Measurements from ENCODE around the gene CHRNE.

CHRNE gene

GRCh38 chr17:4896332-4897197 is 6.3 kb downstream of the CHRNE start:
- H3K4me3 ChIP-seq (ENCODE audit: control insufficient read depth in 1 of 7, extremely low read depth in 1 of 7, insufficient read depth in 4 of 7, low read depth in 2 of 7, low read length in 6 of 7): no peak overlapping the region
- no peaks in the 10 kb centered on the region for H3K9me3 ChIP-seq (ENCODE audit: control extremely low read depth in 1 of 5, control insufficient read depth in 4 of 5, insufficient read depth in 2 of 5, low read depth in 1 of 5, low read length in 4 of 5)
- H3K27ac ChIP-seq (ENCODE audit: insufficient read depth in 1 of 2, low read depth in 1 of 2, low read length in 2 of 2, poor library complexity in 1 of 2, severe bottlenecking in 2 of 2): no peak overlapping the region
- H3K4me1 ChIP-seq (ENCODE audit: control extremely low read depth in 1 of 4, control insufficient read depth in 4 of 4, insufficient read depth in 4 of 4, low read length in 3 of 4): peaks cover 0 to 34% (median 26%) of the 10 kb centered on the region in 4 experiments
- ChIA-PET POLR2A (no interaction called here), CTCF (interaction anchor here (0.6 to 2.0 kb wide), 4 partner anchors 14 to 187 kb away, joined by 3 to 6 read pairs (median 4); partner anchors contain the start of gene ARRB2)
- WGBS (ENCODE audit: insufficient coverage): 99% methylated on average over 18 of the region's 27 CpGs
- DNase-seq: no peak
- peaks cover 12 to 49% (median 34%) of the 10 kb centered on the region in 4 experiments for H3K36me3 ChIP-seq (ENCODE audit: control insufficient read depth in 4 of 4, insufficient read depth in 4 of 4, low read length in 3 of 4)
- peaks cover 0 to 42% (median 18%) of the 10 kb centered on the region in 5 experiments for H3K27me3 ChIP-seq (replicated peaks in 2 of 5; ENCODE audit: control insufficient read depth in 4 of 5, insufficient read depth in 5 of 5, low read length in 4 of 5)

GRCh38 chr17:4895657-4896331 is 7.1 kb downstream of the CHRNE start:
- POLR2A ChIA-PET: no interaction called here
- no peak for DNase-seq
- CTCF ChIA-PET: interaction anchor here (0.6 to 2.0 kb wide), 4 partner anchors 10 to 186 kb away, joined by 3 to 6 read pairs (median 4); partner anchors contain the start of gene ARRB2
- 92% methylated on average over 23 of the region's 27 CpGs for WGBS (ENCODE audit: insufficient coverage)
- Histone ChIP-seq H3K27ac (ENCODE audit: insufficient read depth in 1 of 2, low read depth in 1 of 2, low read length in 2 of 2, poor library complexity in 1 of 2, severe bottlenecking in 2 of 2) (no peak overlapping the region), H3K4me1 (ENCODE audit: control extremely low read depth in 1 of 4, control insufficient read depth in 4 of 4, insufficient read depth in 4 of 4, low read length in 3 of 4) (peaks cover 0 to 27% (median 22%) of the 10 kb centered on the region in 4 experiments), H3K9me3 (ENCODE audit: control extremely low read depth in 1 of 5, control insufficient read depth in 4 of 5, insufficient read depth in 2 of 5, low read depth in 1 of 5, low read length in 4 of 5) (no peaks in the 10 kb centered on the region), H3K36me3 (ENCODE audit: control insufficient read depth in 4 of 4, insufficient read depth in 4 of 4, low read length in 3 of 4) (peaks cover 12 to 57% (median 38%) of the 10 kb centered on the region in 4 experiments), H3K4me3 (ENCODE audit: control insufficient read depth in 1 of 7, extremely low read depth in 1 of 7, insufficient read depth in 4 of 7, low read depth in 2 of 7, low read length in 6 of 7) (no peak overlapping the region), H3K27me3 (replicated peaks in 2 of 5; ENCODE audit: control insufficient read depth in 4 of 5, insufficient read depth in 5 of 5, low read length in 4 of 5) (peaks cover 0 to 35% (median 17%) of the 10 kb centered on the region in 5 experiments)

- DNase-seq: no peak
- ChIA-PET POLR2A (no interaction called here), CTCF (interaction anchor here (0.8 to 2.0 kb wide), 2 partner anchors 9 to 185 kb away, joined by 3 to 6 read pairs; partner anchors contain the start of gene ARRB2)
- no peaks in the 10 kb centered on the region for H3K9me3 ChIP-seq (ENCODE audit: control extremely low read depth in 1 of 5, control insufficient read depth in 4 of 5, insufficient read depth in 2 of 5, low read depth in 1 of 5, low read length in 4 of 5)
- peaks cover 0 to 20% (median 16%) of the 10 kb centered on the region in 4 experiments for H3K4me1 ChIP-seq (ENCODE audit: control extremely low read depth in 1 of 4, control insufficient read depth in 4 of 4, insufficient read depth in 4 of 4, low read length in 3 of 4)
- H3K27me3 ChIP-seq (replicated peaks in 2 of 5; ENCODE audit: control insufficient read depth in 4 of 5, insufficient read depth in 5 of 5, low read length in 4 of 5): peaks cover 0 to 29% (median 11%) of the 10 kb centered on the region in 5 experiments
- no peak overlapping the region for H3K4me3 ChIP-seq (ENCODE audit: control insufficient read depth in 1 of 7, extremely low read depth in 1 of 7, insufficient read depth in 4 of 7, low read depth in 2 of 7, low read length in 6 of 7)
- WGBS (ENCODE audit: insufficient coverage): 99% methylated on average over 11 of the region's 13 CpGs
- H3K36me3 ChIP-seq (ENCODE audit: control insufficient read depth in 4 of 4, insufficient read depth in 4 of 4, low read length in 3 of 4): peaks cover 16 to 64% (median 44%) of the 10 kb centered on the region in 4 experiments
- no peak overlapping the region for H3K27ac ChIP-seq (ENCODE audit: insufficient read depth in 1 of 2, low read depth in 1 of 2, low read length in 2 of 2, poor library complexity in 1 of 2, severe bottlenecking in 2 of 2)
Measured at GRCh38 chr17:4895121-4895520, 7.8 kb downstream of the CHRNE start.

DNA sequence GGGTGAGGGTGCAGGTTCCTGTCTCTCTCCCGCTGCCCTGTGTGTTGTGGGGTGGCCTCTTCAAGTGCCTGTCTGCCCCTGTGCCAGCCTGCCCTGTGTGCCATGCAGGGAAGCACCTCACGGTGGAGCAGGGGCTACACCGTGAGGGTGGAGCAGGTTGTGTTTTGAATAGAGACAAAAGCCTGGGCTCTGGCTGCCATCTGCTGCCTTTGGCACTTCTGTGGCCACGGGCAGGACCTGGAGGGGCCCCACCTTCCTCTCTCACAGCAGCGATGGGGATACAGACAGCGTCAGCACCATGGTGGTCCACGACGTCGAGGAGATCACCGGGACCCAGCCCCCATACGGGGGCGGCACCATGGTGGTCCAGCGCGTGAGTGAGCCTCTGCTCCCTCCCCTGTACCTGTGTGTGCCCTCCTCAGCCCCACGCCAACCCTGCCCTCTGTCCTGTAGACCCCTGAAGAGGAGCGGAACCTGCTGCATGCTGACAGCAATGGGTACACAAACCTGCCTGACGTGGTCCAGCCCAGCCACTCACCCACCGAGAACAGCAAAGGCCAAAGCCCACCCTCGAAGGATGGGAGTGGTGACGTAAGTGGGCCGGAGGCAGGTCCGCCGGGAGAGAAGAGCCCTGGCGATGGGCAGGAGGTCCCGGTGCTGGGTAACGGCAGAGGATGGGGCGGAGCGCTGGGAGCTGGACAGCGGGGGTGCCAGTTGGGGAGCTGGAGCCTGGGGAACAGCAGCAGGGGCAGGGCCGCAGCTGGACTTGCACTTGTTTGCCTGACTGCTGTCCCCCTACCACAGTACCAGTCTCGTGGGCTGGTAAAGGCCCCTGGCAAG is 9.0 kb downstream of the CHRNE start:
- H3K27ac ChIP-seq (ENCODE audit: insufficient read depth in 1 of 2, low read depth in 1 of 2, low read length in 2 of 2, poor library complexity in 1 of 2, severe bottlenecking in 2 of 2): no peak overlapping the region
- H3K4me3 ChIP-seq (ENCODE audit: control insufficient read depth in 1 of 7, extremely low read depth in 1 of 7, insufficient read depth in 4 of 7, low read depth in 2 of 7, low read length in 6 of 7): no peak overlapping the region
- peaks cover 0 to 17% (median 5%) of the 10 kb centered on the region in 5 experiments for H3K27me3 ChIP-seq (replicated peaks in 2 of 5; ENCODE audit: control insufficient read depth in 4 of 5, insufficient read depth in 5 of 5, low read length in 4 of 5)
- CTCF ChIA-PET: interaction anchor here (0.7 kb wide), 1 partner anchor 184 kb away, joined by 3 read pairs; the partner anchor contains the start of gene ARRB2
- no peak for DNase-seq
- H3K36me3 ChIP-seq (ENCODE audit: control insufficient read depth in 4 of 4, insufficient read depth in 4 of 4, low read length in 3 of 4): peaks cover 16 to 65% (median 45%) of the 10 kb centered on the region in 4 experiments
- peaks cover 0 to 8% (median 5%) of the 10 kb centered on the region in 4 experiments for H3K4me1 ChIP-seq (ENCODE audit: control extremely low read depth in 1 of 4, control insufficient read depth in 4 of 4, insufficient read depth in 4 of 4, low read length in 3 of 4)
- POLR2A ChIA-PET: no interaction called here
- WGBS (ENCODE audit: insufficient coverage): 95% methylated on average over 27 of the region's 31 CpGs
- H3K9me3 ChIP-seq (ENCODE audit: control extremely low read depth in 1 of 5, control insufficient read depth in 4 of 5, insufficient read depth in 2 of 5, low read depth in 1 of 5, low read length in 4 of 5): no peaks in the 10 kb centered on the region

- peaks cover 16 to 65% (median 48%) of the 10 kb centered on the region in 4 experiments for H3K36me3 ChIP-seq (ENCODE audit: control insufficient read depth in 4 of 4, insufficient read depth in 4 of 4, low read length in 3 of 4)
- ChIA-PET POLR2A (no interaction called here), CTCF (interaction anchor here (0.7 kb wide), 1 partner anchor 185 kb away, joined by 3 read pairs; no protein-coding TSS in a partner anchor)
- no peak for DNase-seq
- peaks cover 0 to 1% (median under 1%) of the 10 kb centered on the region in 4 experiments for H3K4me1 ChIP-seq (ENCODE audit: control extremely low read depth in 1 of 4, control insufficient read depth in 4 of 4, insufficient read depth in 4 of 4, low read length in 3 of 4)
- no peaks in the 10 kb centered on the region for H3K9me3 ChIP-seq (ENCODE audit: control extremely low read depth in 1 of 5, control insufficient read depth in 4 of 5, insufficient read depth in 2 of 5, low read depth in 1 of 5, low read length in 4 of 5)
- H3K27ac ChIP-seq (ENCODE audit: insufficient read depth in 1 of 2, low read depth in 1 of 2, low read length in 2 of 2, poor library complexity in 1 of 2, severe bottlenecking in 2 of 2): no peak overlapping the region
- no peak overlapping the region for H3K4me3 ChIP-seq (ENCODE audit: control insufficient read depth in 1 of 7, extremely low read depth in 1 of 7, insufficient read depth in 4 of 7, low read depth in 2 of 7, low read length in 6 of 7)
- 93% methylated on average over 15 of the region's 18 CpGs for WGBS (ENCODE audit: insufficient coverage)
- H3K27me3 ChIP-seq (replicated peaks in 2 of 5; ENCODE audit: control insufficient read depth in 4 of 5, insufficient read depth in 5 of 5, low read length in 4 of 5): peaks cover 0 to 10% (median 2%) of the 10 kb centered on the region in 5 experiments
Measured at GRCh38 chr17:4893272-4893671, 9.6 kb downstream of the CHRNE start.

DNA sequence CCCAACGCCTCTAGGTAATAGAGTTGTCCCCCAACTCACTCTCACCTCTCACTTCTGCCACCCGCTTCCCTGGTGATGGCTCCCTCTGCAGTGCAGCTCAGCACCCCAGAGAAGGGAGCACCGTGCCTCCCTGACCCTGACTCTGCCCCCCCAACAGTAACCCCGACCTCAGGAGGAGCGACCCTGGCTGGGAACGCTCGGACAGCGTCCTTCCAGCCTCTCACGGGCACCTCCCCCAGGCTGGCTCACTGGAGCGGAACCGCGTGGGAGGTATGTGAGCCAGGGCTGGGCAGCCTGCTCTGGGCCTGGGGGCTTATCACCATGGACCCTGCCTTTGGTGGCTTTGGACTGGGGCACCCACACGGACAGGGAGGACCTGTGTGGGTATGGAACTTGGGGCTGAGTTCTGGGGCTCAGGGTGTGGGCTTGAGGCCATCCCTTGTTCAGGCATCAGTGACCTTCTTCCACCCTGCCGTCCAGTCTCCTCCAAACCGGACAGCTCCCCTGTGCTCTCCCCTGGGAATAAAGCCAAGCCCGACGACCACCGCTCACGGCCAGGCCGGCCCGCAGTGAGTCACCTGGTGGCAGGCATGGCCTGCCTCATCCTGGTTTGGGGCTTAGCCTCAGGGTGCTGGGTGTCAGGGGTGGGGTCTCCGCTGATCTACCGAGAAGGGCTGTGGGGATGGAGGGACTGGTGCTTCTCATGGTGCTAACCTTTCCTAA is 10.2 kb downstream of the CHRNE start:
- H3K27ac ChIP-seq (ENCODE audit: insufficient read depth in 1 of 2, low read depth in 1 of 2, low read length in 2 of 2, poor library complexity in 1 of 2, severe bottlenecking in 2 of 2): no peak overlapping the region
- ChIA-PET CTCF (interaction anchor here (0.7 to 4.0 kb wide), 4 partner anchors 7 to 184 kb away, joined by 3 to 12 read pairs (median 8); partner anchors contain the start of genes ARRB2 and C17orf107), POLR2A (no interaction called here)
- WGBS (ENCODE audit: insufficient coverage): 88% methylated on average over 10 of the region's 23 CpGs
- H3K4me1 ChIP-seq (ENCODE audit: control extremely low read depth in 1 of 4, control insufficient read depth in 4 of 4, insufficient read depth in 4 of 4, low read length in 3 of 4): no peaks in the 10 kb centered on the region
- H3K9me3 ChIP-seq (ENCODE audit: control extremely low read depth in 1 of 5, control insufficient read depth in 4 of 5, insufficient read depth in 2 of 5, low read depth in 1 of 5, low read length in 4 of 5): no peaks in the 10 kb centered on the region
- H3K27me3 ChIP-seq (replicated peaks in 2 of 5; ENCODE audit: control insufficient read depth in 4 of 5, insufficient read depth in 5 of 5, low read length in 4 of 5): peaks cover 0 to 4% (median 0%) of the 10 kb centered on the region in 5 experiments
- no peak overlapping the region for H3K4me3 ChIP-seq (ENCODE audit: control insufficient read depth in 1 of 7, extremely low read depth in 1 of 7, insufficient read depth in 4 of 7, low read depth in 2 of 7, low read length in 6 of 7)
- H3K36me3 ChIP-seq (ENCODE audit: control insufficient read depth in 4 of 4, insufficient read depth in 4 of 4, low read length in 3 of 4): peaks cover 17 to 68% (median 49%) of the 10 kb centered on the region in 4 experiments
- no peak for DNase-seq

All from common myeloid progenitor, CD34-positive (primary cell).